A673 (cell line): ENCODE results near the gene GYS1.

Experiments used
- EZH2 ChIP-seq: fragments of 200-600 bp; sonication (generic); IDR thresholded peaks from 2 replicates; pipeline ENCODE4 v1.6.1; 2017; ENCODE audit warnings: borderline replicate concordance, low read depth, mild to moderate bottlenecking, mixed read lengths, antibody characterized with exemption, low read length; ENCODE audit not compliant: poor library complexity, severe bottlenecking
- TF ChIP-seq, protein P1 (sequence below): fragments of 300-800, 200-600 bp; sonication (generic); conservative IDR thresholded peaks from 2 replicates; pipeline ENCODE4 v1.5.1; 2017; ENCODE audit warnings: low read depth, mild to moderate bottlenecking, antibody characterized with exemption, low read length, moderate library complexity, mixed read lengths

GRCh38 chr19:48999481-49000325 lies 6.6 kb upstream of the GYS1 start:
- TF ChIP-seq, protein P1, sequence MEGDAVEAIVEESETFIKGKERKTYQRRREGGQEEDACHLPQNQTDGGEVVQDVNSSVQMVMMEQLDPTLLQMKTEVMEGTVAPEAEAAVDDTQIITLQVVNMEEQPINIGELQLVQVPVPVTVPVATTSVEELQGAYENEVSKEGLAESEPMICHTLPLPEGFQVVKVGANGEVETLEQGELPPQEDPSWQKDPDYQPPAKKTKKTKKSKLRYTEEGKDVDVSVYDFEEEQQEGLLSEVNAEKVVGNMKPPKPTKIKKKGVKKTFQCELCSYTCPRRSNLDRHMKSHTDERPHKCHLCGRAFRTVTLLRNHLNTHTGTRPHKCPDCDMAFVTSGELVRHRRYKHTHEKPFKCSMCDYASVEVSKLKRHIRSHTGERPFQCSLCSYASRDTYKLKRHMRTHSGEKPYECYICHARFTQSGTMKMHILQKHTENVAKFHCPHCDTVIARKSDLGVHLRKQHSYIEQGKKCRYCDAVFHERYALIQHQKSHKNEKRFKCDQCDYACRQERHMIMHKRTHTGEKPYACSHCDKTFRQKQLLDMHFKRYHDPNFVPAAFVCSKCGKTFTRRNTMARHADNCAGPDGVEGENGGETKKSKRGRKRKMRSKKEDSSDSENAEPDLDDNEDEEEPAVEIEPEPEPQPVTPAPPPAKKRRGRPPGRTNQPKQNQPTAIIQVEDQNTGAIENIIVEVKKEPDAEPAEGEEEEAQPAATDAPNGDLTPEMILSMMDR: peak; percentile 94
- TF ChIP-seq EZH2: no peak
